Activated B cell treated with CpG ODN at 0.5 μM for 24 hours (primary cell): ENCODE data around the gene ZNF385C. TPM values are rescaled to one million over a fixed set of nuclear protein-coding genes. Genes with fewer than 3 reads are reported as not detected.

Experiments used
- ATAC-seq: fragments of 200-7000 bp; cut with Tn5 transposase; one replicate; pipeline ENCODE4 v1.10.0; 2021; ENCODE audit warnings: low read depth, mild to moderate bottlenecking, moderate library complexity
- CTCF ChIA-PET: fragments of 350-600 bp; sonication (Branson Sonifier 250); formaldehyde crosslinking; loops from one replicate; lab custom pipeline; 2021; ENCODE audit warnings: antibody characterized with exemption; lab: Charles Lee
- POLR2A ChIA-PET: fragments of 350-600 bp; sonication (Branson Sonifier 250); formaldehyde crosslinking; loops from one replicate; lab custom pipeline; 2021; ENCODE audit warnings: antibody characterized with exemption; lab: Charles Lee
- DNase-seq: peaks from one replicate; pipeline ENCODE4 v3.0.0; 2022
- H3K27ac Mint-ChIP-seq: one replicate; pipeline ENCODE4 v1.8.0; 2020; ENCODE audit warnings: mixed read lengths
- H3K27me3 Mint-ChIP-seq: one replicate; pipeline ENCODE4 v1.8.0; 2021; ENCODE audit warnings: mixed read lengths
- H3K36me3 Mint-ChIP-seq: one replicate; pipeline ENCODE4 v1.8.0; 2021; ENCODE audit warnings: low read depth, mixed read lengths
- H3K4me1 Mint-ChIP-seq: one replicate; pipeline ENCODE4 v1.8.0; 2021; ENCODE audit warnings: mixed read lengths
- H3K4me3 Mint-ChIP-seq: one replicate; pipeline ENCODE4 v1.8.0; 2020; ENCODE audit warnings: mild to moderate bottlenecking, mixed read lengths
- H3K9me3 Mint-ChIP-seq: one replicate; pipeline ENCODE4 v1.8.0; 2020; ENCODE audit warnings: mixed read lengths
- intact Hi-C: fragments of 100-400 bp; cut with micrococcal nuclease; formaldehyde crosslinking; loops from one replicate; pipeline ENCODE4 v1.15.1; 2024
- total RNA-seq: library from RNA; stranded (reverse); gene quantifications from 2 replicates; pipeline ENCODE4 v1.2.3, GENCODE V29; 2022
- TF ChIP-seq, protein P1 (sequence below): fragments of 200-600 bp; IDR thresholded peaks from one replicate; pipeline ENCODE4 v1.8.0; 2022; ENCODE audit warnings: antibody characterized with exemption, mild to moderate bottlenecking

Gene ZNF385C
- total RNA-seq, 1 donor from 2014 or later, result 16.7 TPM

- H3K36me3 Mint-ChIP-seq, result peaks cover 81% of the 10 kb centered on the region
- intact Hi-C loops, result no loop called here
- ATAC-seq (peak; percentile 21), DNase-seq (no peak)
- ChIA-PET CTCF (no interaction called here), POLR2A (interaction anchor here (0.5 to 1.6 kb wide), 2 partner anchors 30 to 134 kb away, joined by 3 to 4 read pairs; no protein-coding TSS in a partner anchor)
- H3K9me3 Mint-ChIP-seq, result no peaks in the 10 kb centered on the region
- no peak overlapping the region for H3K27ac Mint-ChIP-seq
- TF ChIP-seq, protein P1, sequence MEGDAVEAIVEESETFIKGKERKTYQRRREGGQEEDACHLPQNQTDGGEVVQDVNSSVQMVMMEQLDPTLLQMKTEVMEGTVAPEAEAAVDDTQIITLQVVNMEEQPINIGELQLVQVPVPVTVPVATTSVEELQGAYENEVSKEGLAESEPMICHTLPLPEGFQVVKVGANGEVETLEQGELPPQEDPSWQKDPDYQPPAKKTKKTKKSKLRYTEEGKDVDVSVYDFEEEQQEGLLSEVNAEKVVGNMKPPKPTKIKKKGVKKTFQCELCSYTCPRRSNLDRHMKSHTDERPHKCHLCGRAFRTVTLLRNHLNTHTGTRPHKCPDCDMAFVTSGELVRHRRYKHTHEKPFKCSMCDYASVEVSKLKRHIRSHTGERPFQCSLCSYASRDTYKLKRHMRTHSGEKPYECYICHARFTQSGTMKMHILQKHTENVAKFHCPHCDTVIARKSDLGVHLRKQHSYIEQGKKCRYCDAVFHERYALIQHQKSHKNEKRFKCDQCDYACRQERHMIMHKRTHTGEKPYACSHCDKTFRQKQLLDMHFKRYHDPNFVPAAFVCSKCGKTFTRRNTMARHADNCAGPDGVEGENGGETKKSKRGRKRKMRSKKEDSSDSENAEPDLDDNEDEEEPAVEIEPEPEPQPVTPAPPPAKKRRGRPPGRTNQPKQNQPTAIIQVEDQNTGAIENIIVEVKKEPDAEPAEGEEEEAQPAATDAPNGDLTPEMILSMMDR, result no peak
- peaks cover 15% of the 10 kb centered on the region for H3K4me1 Mint-ChIP-seq
- H3K27me3 Mint-ChIP-seq, result no peaks in the 10 kb centered on the region
- no peak overlapping the region for H3K4me3 Mint-ChIP-seq
These were observed 116.1 kb downstream of the ZNF385C start for GRCh38 chr17:41982026-41982760.

DNA sequence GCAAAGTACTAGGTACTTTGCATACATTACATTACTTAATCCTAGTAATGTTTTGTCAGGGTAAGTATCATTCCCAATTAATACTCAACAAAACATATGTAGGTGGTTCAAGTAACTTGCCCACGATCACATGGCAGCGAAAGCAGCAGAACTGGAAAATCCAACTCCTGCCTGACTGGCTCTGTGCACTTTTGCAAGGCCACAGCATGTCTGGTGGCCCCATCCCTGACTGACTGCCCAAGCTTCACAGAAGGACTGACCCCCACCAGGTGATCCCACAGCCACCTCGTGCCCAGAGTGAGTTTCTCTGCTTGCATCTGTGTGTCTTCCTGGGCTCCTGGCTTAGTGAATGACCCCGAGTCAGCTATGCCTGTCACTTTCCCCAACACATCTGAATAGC, 120.3 kb downstream of the ZNF385C start:
- POLR2A ChIA-PET, result no interaction called here
- intact Hi-C loops, result no loop called here
- Mint-ChIP-seq H3K9me3 (no peaks in the 10 kb centered on the region), H3K27me3 (no peaks in the 10 kb centered on the region), H3K4me1 (peaks cover 30% of the 10 kb centered on the region), H3K36me3 (peaks cover 79% of the 10 kb centered on the region), H3K27ac (no peak overlapping the region), H3K4me3 (no peak overlapping the region)
- TF ChIP-seq, protein P1, result no peak
- CTCF ChIA-PET, result interaction anchor here (1.2 kb wide), 1 partner anchor 18 kb away, joined by 3 read pairs; no protein-coding TSS in a partner anchor
- ATAC-seq (no peak), DNase-seq (no peak)

GRCh38 chr17:41976142-41976768, 122.0 kb downstream of the ZNF385C start:
- Mint-ChIP-seq H3K4me1 (peaks cover 36% of the 10 kb centered on the region), H3K9me3 (no peaks in the 10 kb centered on the region), H3K27me3 (no peaks in the 10 kb centered on the region), H3K27ac (peak overlapping the region; percentile 50), H3K36me3 (peaks cover 79% of the 10 kb centered on the region), H3K4me3 (no peak overlapping the region)
- TF ChIP-seq, protein P1, result no peak
- POLR2A ChIA-PET, result interaction anchor here (0.7 to 1.7 kb wide), 3 partner anchors 9 to 1382 kb away, joined by 3 to 7 read pairs (median 5); partner anchors contain the start of gene DNAJC7
- intact Hi-C loops, result no loop called here
- ATAC-seq (peak; percentile 49), DNase-seq (no peak)
- CTCF ChIA-PET, result no interaction called here

Other genes with a start within 250 kb of the ZNF385C start
- 13.6 and 17.3 TPM in 2 replicates for gene KLHL11, start 233.1 kb downstream of the ZNF385C start, total RNA-seq
- 133 and 143 TPM in 2 replicates for gene ACLY, start 179.5 kb downstream of the ZNF385C start, total RNA-seq
- 0.56 and 1.1 TPM in 2 replicates for gene ODAD4, start 167.9 kb downstream of the ZNF385C start, total RNA-seq
- gene CNP, start 131.7 kb downstream of the ZNF385C start, total RNA-seq, result 47.2 and 48.0 TPM in 2 replicates
- gene DNAJC7, start 81.0 kb downstream of the ZNF385C start, total RNA-seq, result 130 and 152 TPM in 2 replicates
- 23.9 and 25.8 TPM in 2 replicates for gene NKIRAS2, start 78.4 kb downstream of the ZNF385C start, total RNA-seq
- gene C17orf113, start 47.9 kb downstream of the ZNF385C start, total RNA-seq, result 3.1 and 4.5 TPM in 2 replicates
- gene DHX58, start 14.2 kb upstream of the ZNF385C start, total RNA-seq, result 21.9 and 22.4 TPM in 2 replicates
- 33.4 and 40.1 TPM in 2 replicates for gene KAT2A, start 22.9 kb upstream of the ZNF385C start, total RNA-seq
- gene HSPB9, start 24.3 kb upstream of the ZNF385C start, total RNA-seq, result not detected in 2 replicates
- gene RAB5C, start 56.5 kb upstream of the ZNF385C start, total RNA-seq, result 79.1 and 82.2 TPM in 2 replicates
- gene KCNH4, start 82.7 kb upstream of the ZNF385C start, total RNA-seq, result 0.59 and 0.80 TPM in 2 replicates
- not detected in 2 replicates for gene HCRT, start 87.0 kb upstream of the ZNF385C start, total RNA-seq
- gene GHDC, start 96.0 kb upstream of the ZNF385C start, total RNA-seq, result 26.5 and 29.1 TPM in 2 replicates
- 80.3 and 82.6 TPM in 2 replicates for gene STAT5B, start 177.9 kb upstream of the ZNF385C start, total RNA-seq
- 136 and 140 TPM in 2 replicates for gene STAT5A, start 190.0 kb upstream of the ZNF385C start, total RNA-seq